Tibial artery (tissue), 4 donors: ENCODE measurements around the gene PHRF1.

Experiments
- DNase-seq, 2 donors: peaks; one replicate each; pipeline ENCODE4 v3.0.0-alpha.2; 2019
- H3K27ac ChIP-seq, 2 donors: fragments of 200-600 bp; sonication (generic) in 1 of 2; 1 replicate in 1 of 2; 2 replicates in 1 of 2; pipeline ENCODE4 v1.5.1; 2018 to 2019; ENCODE audit warnings: mild to moderate bottlenecking in 1 of 2
- H3K27me3 ChIP-seq, 2 donors: fragments of 200-600 bp; sonication (generic) in 1 of 2; one replicate each; pipeline versions ENCODE4 v1.5.1 to v1.6.0; 2016 to 2019
- H3K36me3 ChIP-seq, 3 donors: fragments of 200-600 bp; sonication (generic) in 2 of 3; one replicate each; pipeline ENCODE4 v1.5.1; 2016 to 2019; ENCODE audit warnings: mild to moderate bottlenecking in 2 of 3
- H3K4me1 ChIP-seq, 4 donors: fragments of 200-600 bp; sonication (generic) in 2 of 4; 1 replicate in 3 of 4; 2 replicates in 1 of 4; pipeline ENCODE4 v1.5.1; 2016 to 2019
- H3K4me3 ChIP-seq, 2 donors: fragments of 200-600 bp; sonication (generic) in 1 of 2; 1 replicate in 1 of 2; 2 replicates in 1 of 2; pipeline ENCODE4 v1.5.1; 2018 to 2019; ENCODE audit warnings: mild to moderate bottlenecking in 2 of 2
- H3K9me3 ChIP-seq, 3 donors: fragments of 200-600 bp; sonication (generic) in 1 of 3; one replicate each; pipeline ENCODE4 v1.5.1; 2016 to 2019
- CTCF ChIP-seq, 2 experiments: fragments of 200-600 bp in 1 of 2; fragments of 450-650 bp in 1 of 2; IDR thresholded peaks; one replicate each; pipeline ENCODE4 v1.5.1; 2017 to 2019; ENCODE audit warnings: antibody characterized with exemption in 2 of 2, mild to moderate bottlenecking in 1 of 2, moderate library complexity in 1 of 2
- intact Hi-C: fragments of 100-400 bp; cut with DNase I; formaldehyde crosslinking; loops from one replicate; pipeline ENCODE4 v1.15.0; 2023; ENCODE audit warnings: low total_unique reads

Gene PHRF1

DNA sequence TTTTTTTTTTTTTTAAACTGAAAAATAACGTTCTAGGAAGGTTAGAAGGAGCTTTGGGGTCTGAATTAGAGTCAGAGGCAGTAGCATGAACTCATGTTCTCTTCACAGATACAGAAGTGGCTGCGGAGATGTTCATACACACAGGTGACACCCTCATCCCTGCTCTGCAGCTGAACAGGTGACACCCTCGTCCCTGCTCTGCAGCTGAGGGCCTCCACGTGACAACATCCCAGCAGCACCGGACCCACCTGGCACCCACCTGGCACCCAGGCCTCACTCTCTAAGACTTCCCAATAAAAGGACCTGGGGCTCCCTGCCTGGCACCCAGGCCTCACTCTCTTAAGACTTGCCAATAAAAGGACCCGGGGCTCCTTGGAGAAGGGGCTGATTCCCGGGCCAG lies 80.6 kb downstream of the PHRF1 start:
- Histone ChIP-seq H3K27ac (no peak overlapping the region), H3K4me3 (no peak overlapping the region), H3K4me1 (no peaks in the 10 kb centered on the region), H3K9me3 (no peaks in the 10 kb centered on the region), H3K27me3 (no peaks in the 10 kb centered on the region), H3K36me3 (peaks cover 7 to 64% (median 33%) of the 10 kb centered on the region in 3 donors)
- TF ChIP-seq CTCF (IDR thresholded peaks at IDR 0.05) = no peak
- DNase-seq = no peak
- intact Hi-C loops = no loop called here

GRCh38 chr11:657691-658126 lies 81.4 kb downstream of the PHRF1 start:
- no peaks in the 10 kb centered on the region for H3K9me3 ChIP-seq
- intact Hi-C loops = no loop called here
- peaks cover 0 to 3% (median 0%) of the 10 kb centered on the region in 4 donors for H3K4me1 ChIP-seq
- no peaks in the 10 kb centered on the region for H3K27me3 ChIP-seq
- peaks cover 7 to 64% (median 35%) of the 10 kb centered on the region in 3 donors for H3K36me3 ChIP-seq
- DNase-seq = no peak
- H3K27ac ChIP-seq = no peak overlapping the region
- H3K4me3 ChIP-seq = no peak overlapping the region
- TF ChIP-seq CTCF (IDR thresholded peaks at IDR 0.05) = no peak

DNA sequence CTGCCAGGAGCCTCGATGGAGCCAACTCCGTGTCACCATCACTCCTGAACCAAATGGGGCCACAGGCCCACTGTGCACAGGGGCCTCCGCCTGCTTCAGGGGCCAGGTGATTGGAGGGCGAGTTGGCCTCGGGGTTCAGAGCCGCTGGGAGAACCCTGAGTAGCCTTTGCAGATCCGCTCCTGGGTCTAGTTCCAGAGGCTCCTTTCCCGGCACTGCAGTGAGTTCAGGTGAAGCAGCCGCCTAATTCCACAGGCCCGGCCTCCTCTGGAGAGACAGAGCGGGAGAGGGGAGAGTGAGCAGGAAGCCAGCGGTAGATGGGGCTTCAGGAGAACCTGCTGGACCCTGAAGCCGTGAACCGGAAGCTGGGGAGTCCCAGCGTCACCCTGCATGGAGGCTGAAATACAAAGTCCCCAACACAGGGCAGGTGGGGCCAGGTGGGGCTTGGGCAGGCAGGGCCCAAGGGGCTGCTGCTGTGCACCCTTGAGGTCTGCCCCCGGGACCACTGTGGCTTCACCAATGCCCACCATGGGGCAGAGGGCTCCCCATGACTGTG lies 83.3 kb downstream of the PHRF1 start:
- H3K36me3 ChIP-seq = peaks cover 12 to 58% (median 30%) of the 10 kb centered on the region in 3 donors
- H3K27ac ChIP-seq = no peak overlapping the region

GRCh38 chr11:660281-660680 lies 84.0 kb downstream of the PHRF1 start:
- no peak for DNase-seq
- TF ChIP-seq CTCF (IDR thresholded peaks at IDR 0.05) = no peak
- intact Hi-C loops = loop anchor here (5.0 kb wide), 1 partner anchor 62 kb away; no protein-coding TSS in a partner anchor
- H3K4me3 ChIP-seq = no peak overlapping the region
- peaks cover 0 to 5% (median 0%) of the 10 kb centered on the region in 4 donors for H3K4me1 ChIP-seq
- H3K36me3 ChIP-seq = peaks cover 10 to 55% (median 31%) of the 10 kb centered on the region in 3 donors
- H3K27me3 ChIP-seq = no peaks in the 10 kb centered on the region
- H3K27ac ChIP-seq = no peak overlapping the region
- H3K9me3 ChIP-seq = no peaks in the 10 kb centered on the region

More for the DNA sequence above, 83.3 kb downstream of the PHRF1 start:
- H3K4me3 ChIP-seq = no peak overlapping the region
- H3K4me1 ChIP-seq = peaks cover 0 to 5% (median 0%) of the 10 kb centered on the region in 4 donors
- TF ChIP-seq CTCF (IDR thresholded peaks at IDR 0.05) = no peak
- intact Hi-C loops = loop anchor here (5.0 kb wide), 1 partner anchor 63 kb away; no protein-coding TSS in a partner anchor
- H3K9me3 ChIP-seq = no peaks in the 10 kb centered on the region
- H3K27me3 ChIP-seq = no peaks in the 10 kb centered on the region
- no peak for DNase-seq

GRCh38 chr11:660681-661444 lies 84.6 kb downstream of the PHRF1 start:
- H3K4me1 ChIP-seq = peaks cover 0 to 9% (median 0%) of the 10 kb centered on the region in 4 donors
- no peak overlapping the region for H3K27ac ChIP-seq
- no peak overlapping the region for H3K4me3 ChIP-seq
- no peaks in the 10 kb centered on the region for H3K27me3 ChIP-seq
- no peaks in the 10 kb centered on the region for H3K9me3 ChIP-seq
- peaks cover 9 to 58% (median 35%) of the 10 kb centered on the region in 3 donors for H3K36me3 ChIP-seq
- no peak for TF ChIP-seq CTCF (IDR thresholded peaks at IDR 0.05)
- no peak for DNase-seq
- intact Hi-C loops = loop anchor here (5.0 kb wide), 1 partner anchor 61 kb away; no protein-coding TSS in a partner anchor
